ENCODE results near the gene INTS6L.
"Not testable (repeated sequence)": the region's sequence is repeated elsewhere in the genome, so short reads cannot be mapped to it uniquely, and the experiment has no call there.

The INTS6L gene

GRCh38 chrX:135522878-135523693, 2.6 kb downstream of the INTS6L start:
- FAIRE-seq, result no peak

- no peak for FAIRE-seq
Measured at GRCh38 chrX:135528254-135528653, 7.8 kb downstream of the INTS6L start.

GRCh38 chrX:135528756-135529155, 8.3 kb downstream of the INTS6L start:
- FAIRE-seq, result no peak

- no peak for FAIRE-seq
Measured at GRCh38 chrX:135530097-135530496, 9.6 kb downstream of the INTS6L start.

GRCh38 chrX:135531813-135532212, 11.4 kb downstream of the INTS6L start:
- FAIRE-seq, result no peak

- FAIRE-seq, result no peak
Measured at GRCh38 chrX:135535077-135535940, 14.8 kb downstream of the INTS6L start.

- FAIRE-seq, result no peak
Measured at GRCh38 chrX:135536877-135537276, 16.4 kb downstream of the INTS6L start.

- FAIRE-seq, result no peak
Measured at GRCh38 chrX:135541351-135541750, 20.9 kb downstream of the INTS6L start.

GRCh38 chrX:135543172-135543571, 22.7 kb downstream of the INTS6L start:
- no peak for FAIRE-seq

- FAIRE-seq, result no peak
Measured at GRCh38 chrX:135543924-135544323, 23.5 kb downstream of the INTS6L start.

- no peak for FAIRE-seq
Measured at GRCh38 chrX:135544338-135544948, 24.0 kb downstream of the INTS6L start.

- FAIRE-seq, result no peak
Measured at GRCh38 chrX:135547767-135548166, 27.3 kb downstream of the INTS6L start.

GRCh38 chrX:135549519-135549918, 29.1 kb downstream of the INTS6L start:
- FAIRE-seq, result no peak

GRCh38 chrX:135556055-135556454, 35.6 kb downstream of the INTS6L start:
- FAIRE-seq, result no peak

- FAIRE-seq, result no peak
Measured at GRCh38 chrX:135557344-135557743, 36.9 kb downstream of the INTS6L start.

GRCh38 chrX:135572436-135572835, 52.0 kb downstream of the INTS6L start:
- no peak for FAIRE-seq

GRCh38 chrX:135581496-135581895, 61.0 kb downstream of the INTS6L start:
- FAIRE-seq, result no peak

GRCh38 chrX:135585153-135585552, 64.7 kb downstream of the INTS6L start:
- no peak for FAIRE-seq

GRCh38 chrX:135591871-135592270, 71.4 kb downstream of the INTS6L start:
- no peak for FAIRE-seq

GRCh38 chrX:135594049-135594448, 73.6 kb downstream of the INTS6L start:
- not testable (repeated sequence) for FAIRE-seq

- not testable (repeated sequence) for FAIRE-seq
Measured at GRCh38 chrX:135594453-135594852, 74.0 kb downstream of the INTS6L start.

GRCh38 chrX:135595543-135595942, 75.1 kb downstream of the INTS6L start:
- FAIRE-seq, result no peak

GRCh38 chrX:135596495-135596894, 76.0 kb downstream of the INTS6L start:
- FAIRE-seq, result no peak

- no peak for FAIRE-seq
Measured at GRCh38 chrX:135605906-135606305, 85.4 kb downstream of the INTS6L start.
